ENCODE results near the gene POLL.

The POLL gene

DNA sequence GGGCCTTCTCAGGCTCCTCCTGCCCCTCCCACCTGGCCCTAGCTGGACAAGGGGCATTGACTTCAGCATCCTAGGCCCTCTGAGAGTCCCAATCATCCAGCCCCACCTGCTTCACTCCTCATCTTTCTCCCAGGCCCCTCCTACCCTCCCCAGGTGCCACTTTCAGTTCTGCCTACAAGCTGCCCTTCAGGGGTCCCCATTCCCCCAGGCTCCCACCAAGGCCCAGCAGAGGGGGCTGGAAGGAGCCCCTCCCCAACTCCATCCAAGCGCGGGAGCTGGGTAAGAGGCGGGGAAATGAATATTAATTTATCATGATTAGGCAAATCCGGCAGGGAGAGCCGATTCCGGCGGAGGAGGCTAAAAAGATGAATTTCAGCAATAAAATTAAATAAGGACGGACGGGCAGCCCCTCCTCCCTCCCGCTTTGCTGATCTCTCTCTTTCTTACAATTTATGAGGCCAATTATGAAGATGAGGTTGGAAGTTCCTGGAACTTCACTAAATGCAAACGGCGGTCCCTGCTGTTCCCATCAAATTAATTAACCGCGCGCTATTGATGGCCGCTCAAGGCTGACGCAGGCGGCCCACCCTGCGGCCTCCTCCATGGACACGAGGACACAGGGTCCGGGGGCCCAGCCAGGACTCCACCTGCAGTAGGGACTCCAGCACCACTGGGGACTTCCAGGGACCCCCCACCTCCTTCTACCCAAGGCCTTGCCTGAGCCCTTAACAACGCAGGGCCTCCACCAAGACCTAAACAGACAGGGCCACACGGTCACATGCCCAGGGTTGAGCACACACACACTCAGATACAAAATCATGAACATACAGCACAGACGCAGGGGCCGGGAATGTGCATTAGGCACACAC, 13.9 kb downstream of the POLL start:
- no peak for DNase-seq (ENCODE audit: low read depth)

GRCh38 chr10:101572785-101573184, 15.3 kb downstream of the POLL start:
- no peak for DNase-seq (ENCODE audit: low read depth)

GRCh38 chr10:101572126-101572525, 15.9 kb downstream of the POLL start:
- no peak for DNase-seq (ENCODE audit: low read depth)

DNA sequence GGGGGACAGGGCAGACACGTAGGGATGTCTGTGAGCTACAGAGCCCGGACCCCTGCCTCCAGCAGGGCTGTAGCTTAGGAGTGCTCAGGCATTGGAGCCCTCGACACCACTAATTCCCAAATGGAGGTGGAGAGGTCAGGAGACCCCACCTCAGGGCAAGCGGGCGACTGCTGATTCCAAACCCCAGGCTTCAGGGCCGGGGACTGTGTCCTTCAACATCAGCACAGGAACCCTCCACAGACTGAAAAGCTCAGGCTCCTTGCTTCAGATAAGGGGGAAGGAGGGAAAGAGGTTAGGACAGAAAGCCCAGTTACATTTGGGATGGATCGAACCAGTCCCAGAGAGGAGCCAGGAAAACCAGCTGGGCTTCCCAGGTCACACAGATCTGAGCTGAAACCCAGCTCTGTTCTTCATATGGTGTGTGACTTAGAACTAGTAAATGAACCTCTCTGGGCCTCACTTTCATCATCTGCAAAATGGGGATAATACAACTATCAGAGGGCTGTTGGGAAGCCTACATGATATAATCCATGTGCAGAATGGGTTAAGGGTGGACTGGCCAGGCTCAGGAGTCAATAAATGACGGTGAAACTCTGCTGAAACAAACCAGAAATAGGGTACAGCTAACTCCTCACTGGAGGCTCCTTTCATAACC, 16.7 kb downstream of the POLL start:
- DNase-seq (ENCODE audit: low read depth): no peak

DNA sequence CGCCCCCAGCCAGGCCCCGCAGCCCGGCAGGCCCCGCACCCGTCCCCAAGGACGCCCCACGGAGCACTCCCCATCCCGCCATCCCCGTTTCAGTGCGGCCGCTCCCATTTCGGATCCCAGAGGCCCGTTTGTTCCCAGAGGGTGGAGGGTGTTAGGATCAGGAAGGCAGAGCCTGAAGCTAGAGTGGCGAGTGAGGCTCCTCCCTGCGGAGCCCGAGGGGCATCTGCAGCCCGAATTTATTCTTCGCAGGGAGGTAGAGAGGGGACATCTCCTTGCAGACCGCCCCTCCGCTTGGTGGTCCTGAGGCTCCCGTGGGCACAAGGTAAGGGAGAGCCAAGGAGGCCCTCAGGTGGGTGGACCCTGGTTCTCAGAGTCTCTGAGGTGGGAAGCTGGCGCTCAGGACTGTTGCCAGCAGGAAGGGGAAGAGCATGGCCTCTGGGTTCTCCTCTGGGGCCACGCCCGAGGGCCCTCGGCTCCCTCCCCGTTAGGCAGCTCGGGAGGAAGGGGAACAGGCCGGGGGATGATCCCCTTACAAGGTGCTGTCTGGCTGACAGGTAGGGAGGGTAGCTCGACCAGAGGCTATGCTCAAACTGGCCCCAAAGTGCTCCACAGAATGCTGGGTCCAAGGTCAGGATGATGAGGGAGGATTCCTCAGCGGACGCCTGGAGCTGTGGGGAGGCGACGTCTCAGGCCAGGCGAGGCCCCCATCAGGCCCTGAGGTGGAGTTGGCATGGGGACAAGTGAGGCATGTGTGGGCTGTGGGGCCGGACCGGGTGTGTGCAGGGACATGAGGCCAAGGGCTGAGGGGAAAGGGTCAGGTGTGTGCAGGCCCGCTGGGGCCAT, 17.4 kb downstream of the POLL start:
- no peak for DNase-seq (ENCODE audit: low read depth)

DNA sequence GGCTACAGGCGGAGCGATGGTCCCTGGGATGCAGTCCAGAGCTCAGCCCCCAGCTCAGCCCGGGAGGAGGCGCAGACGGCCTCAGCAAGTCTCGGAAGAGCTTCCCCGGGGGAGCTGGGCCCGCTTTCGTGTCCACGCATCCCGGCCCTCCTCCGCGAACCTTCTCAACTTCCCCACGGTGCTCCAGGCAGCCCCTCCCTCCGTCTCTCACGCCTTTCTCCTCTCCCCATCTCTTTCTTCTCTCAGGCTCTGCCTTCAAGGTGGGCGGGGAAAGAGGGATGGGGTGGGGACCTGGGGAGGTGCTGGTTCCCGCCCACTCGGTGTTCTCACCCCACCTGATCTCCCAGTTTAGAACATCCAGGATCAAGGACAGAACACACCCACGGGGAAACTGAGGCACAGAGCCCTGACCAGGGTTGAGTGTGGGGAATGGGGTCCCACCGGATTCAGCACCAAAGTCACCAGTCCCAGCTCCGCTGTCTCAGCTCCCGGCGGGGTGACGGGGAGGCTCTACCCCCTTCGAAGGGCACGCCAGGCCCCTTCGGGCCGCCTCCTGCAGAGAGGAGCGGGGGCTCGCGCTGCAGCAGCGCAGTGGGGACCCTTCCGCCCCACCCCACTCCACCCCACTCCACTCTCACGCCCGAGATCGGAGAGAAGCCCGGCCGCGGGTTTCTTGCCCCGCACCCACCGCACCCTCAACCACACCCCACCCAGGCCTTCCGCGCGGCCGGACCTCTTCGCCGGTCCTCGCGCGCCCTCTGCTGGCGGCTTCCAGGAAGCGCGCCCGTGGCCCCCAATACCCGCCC, 18.2 kb downstream of the POLL start:
- DNase-seq (ENCODE audit: low read depth): peak; percentile 13

GRCh38 chr10:101569323-101569621, 18.8 kb downstream of the POLL start:
- no peak for DNase-seq (ENCODE audit: low read depth)

GRCh38 chr10:101568054-101568745, 19.9 kb downstream of the POLL start:
- DNase-seq (ENCODE audit: low read depth): no peak

DNA sequence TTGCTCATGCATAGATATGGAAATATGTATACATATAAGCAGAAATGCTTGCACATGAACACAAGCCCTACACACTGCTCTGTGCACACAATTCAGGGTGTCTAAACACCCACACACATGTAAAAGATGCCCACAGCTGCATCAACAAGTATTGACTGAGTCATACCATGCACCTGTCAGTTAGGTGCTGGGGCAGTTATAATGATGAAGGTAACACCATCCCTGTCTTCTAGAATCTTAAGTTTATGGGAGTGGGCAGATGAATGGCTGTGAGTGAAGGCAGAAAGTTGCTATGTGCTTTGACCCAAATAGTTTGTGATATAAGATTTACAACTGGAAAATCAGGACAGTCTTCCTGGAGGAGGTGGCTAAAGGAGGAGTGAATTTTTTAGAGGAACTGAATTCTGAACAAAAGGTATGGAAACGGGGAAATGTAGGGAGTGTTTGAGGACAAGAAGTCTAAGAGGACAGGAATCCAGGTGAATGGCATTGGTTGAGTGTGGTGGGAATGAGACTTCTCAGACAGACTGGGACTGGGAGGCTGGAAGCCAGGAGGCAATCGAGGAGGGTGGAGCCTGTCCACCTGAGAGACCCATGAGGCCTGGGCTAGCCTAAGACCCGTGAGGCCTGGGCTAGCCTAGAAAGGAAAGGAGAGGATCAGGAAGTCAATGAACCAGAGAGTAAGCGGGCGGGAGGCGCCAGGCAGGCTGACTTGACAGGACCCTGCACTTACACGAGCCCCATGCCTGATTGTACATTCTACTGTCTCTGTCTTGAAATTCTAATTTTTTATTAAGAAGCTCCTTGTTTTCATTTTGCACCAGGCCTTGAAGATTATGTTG, 20.7 kb downstream of the POLL start:
- DNase-seq (ENCODE audit: low read depth): no peak

DNA sequence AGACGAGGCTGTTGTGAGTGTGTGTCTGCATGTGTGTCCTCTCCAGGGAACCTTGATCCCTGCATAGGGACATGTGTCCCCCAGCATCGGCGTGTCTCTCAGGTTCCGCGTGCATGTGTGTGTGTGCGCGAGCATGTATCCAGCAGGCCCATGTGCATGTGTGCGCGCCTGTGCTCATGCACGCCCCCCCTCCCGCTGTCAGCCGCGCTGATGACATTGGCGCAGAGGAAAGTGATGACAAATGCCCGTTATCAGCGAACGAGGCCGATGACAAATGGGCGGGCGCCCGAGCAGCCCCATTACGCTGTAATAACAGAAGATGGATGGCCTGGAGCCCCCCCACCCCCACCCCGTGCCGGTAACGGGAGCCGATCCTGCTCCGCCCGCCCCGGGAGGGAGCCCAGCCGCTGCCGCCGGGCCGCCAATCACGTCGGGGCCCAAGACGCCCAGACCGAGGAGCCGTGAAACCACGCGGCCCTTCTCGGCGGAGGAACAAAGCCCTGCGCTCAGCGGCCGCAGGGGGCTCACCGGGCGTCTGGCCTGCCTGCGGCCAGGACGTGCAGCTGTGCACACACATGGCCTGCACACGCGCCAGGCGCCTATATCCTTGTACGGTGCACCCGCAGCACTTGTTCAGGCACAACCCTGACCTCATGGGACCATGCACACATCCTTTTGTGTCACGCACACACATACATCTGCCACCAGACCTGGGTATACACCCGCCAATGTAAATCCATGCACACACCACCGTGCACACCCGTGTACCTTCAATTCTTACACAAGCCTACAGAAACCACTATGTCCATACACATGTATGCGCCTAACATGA, 21.5 kb downstream of the POLL start:
- DNase-seq (ENCODE audit: low read depth): no peak

DNA sequence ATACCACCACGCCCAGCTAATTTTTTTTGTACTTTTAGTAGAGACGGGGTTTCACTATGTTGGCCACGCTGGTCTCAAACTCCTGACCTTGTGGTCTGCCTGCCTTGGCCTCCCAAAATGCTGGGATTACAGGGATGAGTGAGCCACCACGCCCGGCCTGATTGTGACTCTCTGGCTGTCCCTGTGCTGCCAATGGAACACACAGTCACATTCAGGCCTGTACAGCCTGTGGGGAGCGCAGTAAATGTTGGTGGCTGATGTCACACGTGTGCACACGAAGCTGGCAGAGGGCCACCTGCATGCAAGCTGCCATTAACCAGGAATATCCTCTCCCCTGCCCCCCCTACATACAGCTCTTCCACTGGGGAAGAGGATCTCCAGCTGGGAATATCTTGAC, 22.1 kb downstream of the POLL start:
- no peak for DNase-seq (ENCODE audit: low read depth)

DNA sequence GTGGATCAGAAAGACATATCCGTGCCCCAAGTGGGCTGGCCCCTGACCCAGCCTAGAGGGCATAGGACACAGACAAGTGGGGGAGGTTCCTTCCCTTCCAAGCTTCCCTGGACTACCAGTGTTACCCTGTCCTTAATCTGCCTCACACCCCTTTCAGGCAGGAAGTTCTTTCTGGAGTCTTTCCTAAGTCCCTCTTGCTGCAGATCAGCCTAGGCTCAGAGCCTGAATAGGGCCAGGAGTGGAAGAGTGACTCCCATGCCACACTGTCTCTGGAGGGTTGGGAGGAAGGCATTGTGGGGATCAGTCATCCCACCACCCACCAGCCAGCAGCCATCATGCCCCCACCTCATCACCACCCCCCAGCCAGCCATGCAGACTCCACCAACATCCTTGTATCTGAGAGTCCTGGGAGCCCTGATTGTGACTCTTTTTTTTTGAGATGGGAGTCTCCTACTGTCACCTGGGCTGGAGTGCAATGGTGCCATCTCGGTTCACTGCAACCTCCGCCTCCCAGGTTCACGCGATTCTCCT, 22.6 kb downstream of the POLL start:
- DNase-seq (ENCODE audit: low read depth): no peak

DNA sequence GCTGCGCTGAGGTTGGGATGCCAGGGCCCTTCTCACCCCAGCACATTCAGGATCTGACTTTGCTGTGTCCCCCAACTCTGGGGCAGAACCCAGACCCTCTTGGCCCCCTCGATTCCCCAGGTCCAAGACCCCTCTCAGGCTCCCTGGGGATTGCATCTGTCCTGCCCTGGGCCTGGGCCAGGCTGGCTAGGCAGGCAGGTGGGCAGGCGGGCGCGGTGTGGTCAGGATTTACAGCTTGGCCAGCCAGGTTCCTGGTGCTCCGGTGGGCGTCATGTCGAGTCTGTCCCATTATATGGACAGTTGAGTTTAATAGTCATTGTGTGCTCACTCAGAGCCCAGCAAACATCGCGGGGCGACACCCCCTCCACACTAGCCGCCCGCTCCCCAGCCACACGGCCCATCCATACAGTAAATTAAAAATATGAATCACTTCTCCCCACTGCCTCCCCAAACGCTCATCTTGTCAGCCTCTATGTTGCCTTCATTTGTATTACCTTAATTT, 23.5 kb downstream of the POLL start:
- DNase-seq (ENCODE audit: low read depth): no peak

- DNase-seq (ENCODE audit: low read depth): no peak
These were observed 24.5 kb downstream of the POLL start for GRCh38 chr10:101563497-101564040.

GRCh38 chr10:101563007-101563406, 25.1 kb downstream of the POLL start:
- no peak for DNase-seq (ENCODE audit: low read depth)

- no peak for DNase-seq (ENCODE audit: low read depth)
These were observed 25.8 kb downstream of the POLL start for GRCh38 chr10:101562231-101562630.

- no peak for DNase-seq (ENCODE audit: low read depth)
These were observed 26.8 kb downstream of the POLL start for GRCh38 chr10:101561068-101561915.
